Stimulated activated CD8-positive, alpha-beta memory T cell treated with anti-CD3 and anti-CD28 coated beads, Interleukin-15, amount 100 ng/mL, for 48 hours (primary cell): ENCODE measurements around the gene ACAT2.
"Not testable (repeated sequence)": the region's sequence is repeated elsewhere in the genome, so short reads cannot be mapped to it uniquely, and the experiment has no call there.

Source experiments
- DNase-seq, 2 donors: peaks; one replicate each; pipeline ENCODE4 v3.0.0-alpha.2; 2020; ENCODE audit warnings: low read depth in 2 of 2

ACAT2 gene

GRCh38 chr6:159730332-159730676 lies 31.5 kb upstream of the ACAT2 start:
- no peak for DNase-seq

GRCh38 chr6:159732550-159732949 lies 29.3 kb upstream of the ACAT2 start:
- not testable (repeated sequence) for DNase-seq

- DNase-seq: not testable (repeated sequence)
Measured at GRCh38 chr6:159733395-159733794, 28.4 kb upstream of the ACAT2 start.

GRCh38 chr6:159736908-159737307 lies 24.9 kb upstream of the ACAT2 start:
- no peak for DNase-seq

GRCh38 chr6:159739341-159739740 lies 22.5 kb upstream of the ACAT2 start:
- no peak for DNase-seq

GRCh38 chr6:159742165-159742564 lies 19.7 kb upstream of the ACAT2 start:
- DNase-seq: no peak

GRCh38 chr6:159745081-159745480 lies 16.8 kb upstream of the ACAT2 start:
- no peak for DNase-seq

- no peak for DNase-seq
Measured at GRCh38 chr6:159746759-159747158, 15.1 kb upstream of the ACAT2 start.

- DNase-seq: not testable (repeated sequence)
Measured at GRCh38 chr6:159748127-159748526, 13.7 kb upstream of the ACAT2 start.

GRCh38 chr6:159751448-159751847 lies 10.4 kb upstream of the ACAT2 start:
- no peak for DNase-seq

- DNase-seq: no peak
Measured at GRCh38 chr6:159753081-159753872, 8.6 kb upstream of the ACAT2 start.

- DNase-seq: no peak
Measured at GRCh38 chr6:159754401-159754800, 7.4 kb upstream of the ACAT2 start.

GRCh38 chr6:159754959-159755914 lies 6.6 kb upstream of the ACAT2 start:
- no peak for DNase-seq

- DNase-seq: no peak
Measured at GRCh38 chr6:159756508-159756907, 5.3 kb upstream of the ACAT2 start.

- DNase-seq: no peak
Measured at GRCh38 chr6:159758031-159759001, 3.5 kb upstream of the ACAT2 start.

GRCh38 chr6:159759645-159760044 lies 2.2 kb upstream of the ACAT2 start:
- no peak for DNase-seq

- DNase-seq: no peak
Measured at GRCh38 chr6:159760602-159761057, 1.2 kb upstream of the ACAT2 start.

GRCh38 chr6:159761129-159761872 lies 544 bp upstream of the ACAT2 start:
- DNase-seq: peak in 1 of 2 donors; percentile 8

GRCh38 chr6:159762681-159763293 lies 942 bp downstream of the ACAT2 start:
- no peak for DNase-seq

- DNase-seq: no peak
Measured at GRCh38 chr6:159766906-159767305, 5.1 kb downstream of the ACAT2 start.
